Endothelial cell (in vitro differentiated cells): Measurements from ENCODE around the gene RND2. TPM values are rescaled to one million over a fixed set of nuclear protein-coding genes. Genes with fewer than 3 reads are reported as not detected.

Source experiments
- DNase-seq: peaks from one replicate; pipeline ENCODE4 v3.0.0; 2021; ENCODE audit warnings: low spot score
- H3K27ac Mint-ChIP-seq: one replicate; pipeline ENCODE4 v1.8.0; 2021; ENCODE audit warnings: mixed read lengths, inconsistent platforms; ENCODE audit not compliant: unreplicated experiment
- H3K27me3 Mint-ChIP-seq: one replicate; pipeline ENCODE4 v1.8.0; 2021; ENCODE audit warnings: mild to moderate bottlenecking, moderate library complexity, mixed read lengths, inconsistent platforms; ENCODE audit not compliant: unreplicated experiment
- H3K36me3 Mint-ChIP-seq: one replicate; pipeline ENCODE4 v1.8.0; 2021; ENCODE audit warnings: mild to moderate bottlenecking, low read depth, mixed read lengths, inconsistent platforms; ENCODE audit not compliant: unreplicated experiment
- H3K4me1 Mint-ChIP-seq: one replicate; pipeline ENCODE4 v1.8.0; 2021; ENCODE audit warnings: mild to moderate bottlenecking, mixed read lengths, inconsistent platforms; ENCODE audit not compliant: unreplicated experiment
- H3K4me3 Mint-ChIP-seq: one replicate; pipeline ENCODE4 v1.8.0; 2021; ENCODE audit warnings: mild to moderate bottlenecking, mixed read lengths, inconsistent platforms; ENCODE audit not compliant: unreplicated experiment
- H3K9me3 Mint-ChIP-seq: one replicate; pipeline ENCODE4 v1.8.0; 2021; ENCODE audit warnings: mixed read lengths, inconsistent platforms; ENCODE audit not compliant: unreplicated experiment
- CTCF ChIP-seq: fragments of 200-600 bp; sonication (generic); IDR thresholded peaks from one replicate; pipeline ENCODE4 v1.5.0; 2021; ENCODE audit warnings: antibody characterized with exemption; ENCODE audit not compliant: unreplicated experiment
- total RNA-seq: library from RNA; stranded (reverse); fragmentation: NEBNext Ultra II Directional; extraction: Animal tissue kit (Norgen Biotek cat#: 25700); gene quantifications from one replicate; pipeline ENCODE4 v1.2.1, GENCODE V29; 2021; ENCODE audit not compliant: unreplicated experiment

The RND2 gene
- total RNA-seq, 1 donor from 2014 or later, result 5.9 TPM

- no peak overlapping the region for H3K4me3 Mint-ChIP-seq
- no peaks in the 10 kb centered on the region for H3K4me1 Mint-ChIP-seq
- H3K27ac Mint-ChIP-seq, result no peak overlapping the region
- H3K36me3 Mint-ChIP-seq, result no peaks in the 10 kb centered on the region
- DNase-seq, result no peak
- H3K27me3 Mint-ChIP-seq, result no peaks in the 10 kb centered on the region
- no peak for TF ChIP-seq CTCF
- H3K9me3 Mint-ChIP-seq, result no peaks in the 10 kb centered on the region
Measured at GRCh38 chr17:43056051-43056450, 31.0 kb downstream of the RND2 start.

DNA sequence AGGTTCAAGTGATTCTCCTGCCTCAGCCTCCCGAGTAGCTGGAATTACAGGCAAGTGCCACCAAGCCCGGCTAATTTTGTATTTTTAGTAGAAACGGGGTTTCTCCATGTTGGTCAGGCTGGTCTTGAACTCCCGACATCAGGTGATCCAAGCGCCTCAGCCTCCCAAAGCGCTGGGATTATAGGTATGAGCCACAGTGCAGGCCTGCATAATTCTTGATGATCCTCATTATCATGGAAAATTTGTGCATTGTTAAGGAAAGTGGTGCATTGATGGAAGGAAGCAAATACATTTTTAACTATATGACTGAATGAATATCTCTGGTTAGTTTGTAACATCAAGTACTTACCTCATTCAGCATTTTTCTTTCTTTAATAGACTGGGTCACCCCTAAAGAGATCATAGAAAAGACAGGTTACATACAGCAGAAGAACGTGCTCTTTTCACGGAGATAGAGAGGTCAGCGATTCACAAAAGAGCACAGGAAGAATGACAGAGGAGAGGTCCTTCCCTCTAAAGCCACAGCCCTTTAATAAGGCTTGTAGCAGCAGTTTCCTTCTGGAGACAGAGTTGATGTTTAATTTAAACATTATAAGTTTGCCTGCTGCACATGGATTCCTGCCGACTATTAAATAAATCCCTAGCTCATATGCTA, 38.1 kb downstream of the RND2 start:
- no peak for DNase-seq
- no peaks in the 10 kb centered on the region for H3K27me3 Mint-ChIP-seq
- H3K4me3 Mint-ChIP-seq, result no peak overlapping the region
- H3K9me3 Mint-ChIP-seq, result no peaks in the 10 kb centered on the region
- H3K36me3 Mint-ChIP-seq, result no peaks in the 10 kb centered on the region
- TF ChIP-seq CTCF, result no peak
- no peak overlapping the region for H3K27ac Mint-ChIP-seq
- peaks cover 4% of the 10 kb centered on the region for H3K4me1 Mint-ChIP-seq

- no peaks in the 10 kb centered on the region for H3K27me3 Mint-ChIP-seq
- no peak overlapping the region for H3K4me3 Mint-ChIP-seq
- TF ChIP-seq CTCF, result no peak
- no peak for DNase-seq
- H3K4me1 Mint-ChIP-seq, result no peaks in the 10 kb centered on the region
- H3K9me3 Mint-ChIP-seq, result no peaks in the 10 kb centered on the region
- no peak overlapping the region for H3K27ac Mint-ChIP-seq
- H3K36me3 Mint-ChIP-seq, result no peaks in the 10 kb centered on the region
Measured at GRCh38 chr17:43068570-43069367, 43.7 kb downstream of the RND2 start.

- no peak overlapping the region for H3K4me3 Mint-ChIP-seq
- no peaks in the 10 kb centered on the region for H3K36me3 Mint-ChIP-seq
- H3K9me3 Mint-ChIP-seq, result no peaks in the 10 kb centered on the region
- no peaks in the 10 kb centered on the region for H3K4me1 Mint-ChIP-seq
- H3K27me3 Mint-ChIP-seq, result no peaks in the 10 kb centered on the region
- DNase-seq, result no peak
- no peak for TF ChIP-seq CTCF
- H3K27ac Mint-ChIP-seq, result no peak overlapping the region
Measured at GRCh38 chr17:43069368-43069898, 44.4 kb downstream of the RND2 start.

DNA sequence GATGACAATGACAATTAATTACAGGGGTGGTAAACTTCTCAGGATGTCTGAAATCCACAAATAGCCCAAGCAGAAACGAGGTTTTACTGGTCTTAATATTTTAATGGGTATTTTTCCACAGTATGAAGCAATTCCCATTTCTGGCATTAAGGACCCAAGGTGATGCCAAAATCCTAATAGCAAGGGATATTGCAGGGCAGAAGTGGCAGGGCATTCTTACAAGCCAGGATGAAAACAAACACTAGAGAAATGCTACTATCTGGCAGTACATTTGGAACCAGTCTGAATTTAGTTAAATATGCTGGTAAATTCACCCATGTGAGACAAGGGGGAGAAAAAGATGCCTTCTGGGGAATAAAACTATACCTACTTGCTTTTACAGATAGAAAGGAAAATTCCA, 45.2 kb downstream of the RND2 start:
- DNase-seq, result no peak
- H3K9me3 Mint-ChIP-seq, result no peaks in the 10 kb centered on the region
- H3K27ac Mint-ChIP-seq, result no peak overlapping the region
- peaks cover 3% of the 10 kb centered on the region for H3K4me1 Mint-ChIP-seq
- no peaks in the 10 kb centered on the region for H3K27me3 Mint-ChIP-seq
- no peaks in the 10 kb centered on the region for H3K36me3 Mint-ChIP-seq
- TF ChIP-seq CTCF, result no peak
- no peak overlapping the region for H3K4me3 Mint-ChIP-seq
